Dermis microvascular lymphatic vessel endothelial cell (primary cell): Measurements from ENCODE around the gene KRTAP19-8. TPM values are rescaled to one million over a fixed set of nuclear protein-coding genes. Genes with fewer than 3 reads are reported as not detected.

Experiments used
- DNase-seq, 2 donors: peaks; one replicate each; pipeline versions ENCODE4 v3.0.0 to v3.0.0-alpha.2; 2010; ENCODE audit warnings: low read depth in 2 of 2
- total RNA-seq: library from RNA; depleted of rRNA; stranded (reverse); fragments of >200 nt; gene quantifications from 2 replicates; pipeline ENCODE4 v1.2.1, GENCODE V29; 2014

Gene KRTAP19-8
- not detected in 2 replicates for total RNA-seq

DNA sequence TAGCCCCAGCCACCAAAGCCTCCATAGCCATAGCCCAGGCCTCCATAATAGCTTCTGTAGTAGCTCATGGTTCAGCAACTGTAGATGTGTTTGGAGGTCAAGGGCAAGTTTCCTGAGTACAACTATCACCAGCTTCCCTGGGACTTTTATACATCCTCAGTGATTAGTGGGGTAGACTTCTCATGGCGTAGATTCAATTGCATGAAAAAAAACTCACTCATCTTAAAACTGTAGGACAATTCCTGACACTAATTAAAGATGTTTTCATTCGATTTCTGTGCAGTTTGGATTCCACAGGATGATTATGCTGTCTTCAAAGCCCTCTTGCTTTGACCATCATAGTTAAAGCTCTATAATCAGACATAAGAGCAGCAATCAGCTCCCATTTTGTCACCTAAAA, at the start of gene KRTAP19-8:
Gene KRTAP19-8 (minus strand): TSS at position 101 of the 400 bp plus-strand sequence. CDS start 33 bp downstream, at position 68.
- no peak for DNase-seq

GRCh38 chr21:31087639-31088473, 49.6 kb upstream of the KRTAP19-8 start:
- no peak for DNase-seq

GRCh38 chr21:31084689-31085088, 46.4 kb upstream of the KRTAP19-8 start:
- DNase-seq = no peak

DNA sequence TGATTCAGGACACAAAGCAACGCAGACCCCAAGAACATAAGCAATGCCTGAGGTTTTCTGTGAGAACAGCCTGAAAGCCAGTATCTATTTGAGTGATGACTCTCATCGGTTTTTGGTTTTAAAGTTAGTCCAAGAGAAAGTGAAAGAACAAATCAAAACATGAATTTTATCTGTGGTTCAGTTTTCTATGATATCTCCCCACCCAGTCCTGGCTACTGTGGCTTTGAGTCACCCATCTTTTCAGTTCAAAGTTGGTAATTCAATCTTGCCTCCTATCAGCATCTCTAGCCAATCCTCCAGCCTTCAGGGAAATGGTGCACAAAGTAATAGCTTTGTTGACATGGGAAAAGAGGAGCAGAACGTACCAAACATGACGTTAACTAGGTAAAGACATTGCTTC, 40.5 kb upstream of the KRTAP19-8 start:
- no peak for DNase-seq

- no peak for DNase-seq
Observed at GRCh38 chr21:31078216-31078615, 39.9 kb upstream of the KRTAP19-8 start.

DNA sequence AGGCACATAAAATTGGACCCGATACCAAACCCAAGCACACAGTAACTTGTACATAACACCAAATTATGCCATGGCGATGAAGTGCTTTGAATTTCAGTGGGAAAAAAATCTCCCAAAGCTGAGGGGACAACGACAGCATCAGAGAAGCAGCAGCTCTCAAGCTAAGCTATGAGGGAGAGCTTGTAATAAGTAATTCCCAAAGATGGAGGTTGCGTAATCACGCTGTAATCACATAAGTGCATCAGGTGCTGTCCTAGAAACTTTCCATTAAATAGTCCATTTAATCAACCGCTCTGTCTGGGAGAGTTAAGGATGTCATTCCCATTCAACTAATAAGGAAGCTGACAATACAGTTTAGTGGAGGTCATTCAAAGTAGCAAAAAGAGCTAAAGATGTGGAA, 37.6 kb upstream of the KRTAP19-8 start:
- no peak for DNase-seq

DNA sequence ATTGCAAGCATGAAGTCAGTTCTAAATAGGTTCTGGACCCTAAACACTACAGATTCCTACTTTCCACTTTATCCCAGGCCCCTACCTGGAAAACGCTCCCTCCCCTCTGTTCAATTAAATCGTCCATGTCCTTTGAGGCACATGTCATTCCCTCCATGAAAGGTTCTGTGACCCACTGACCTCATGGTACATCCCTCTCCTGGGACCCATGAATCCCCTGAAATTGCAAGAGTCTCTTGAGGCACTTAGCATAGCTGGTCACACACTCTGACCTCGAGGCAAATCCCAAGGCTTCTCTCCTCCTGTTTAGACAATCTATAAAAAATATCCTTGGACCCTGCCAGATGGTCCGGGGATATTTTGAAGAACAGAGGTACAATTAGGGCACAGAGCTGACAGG, 34.3 kb upstream of the KRTAP19-8 start:
- no peak for DNase-seq

- DNase-seq = no peak
Observed at GRCh38 chr21:31064803-31065202, 26.5 kb upstream of the KRTAP19-8 start.

- DNase-seq = no peak
Observed at GRCh38 chr21:31052489-31053142, 14.3 kb upstream of the KRTAP19-8 start.

DNA sequence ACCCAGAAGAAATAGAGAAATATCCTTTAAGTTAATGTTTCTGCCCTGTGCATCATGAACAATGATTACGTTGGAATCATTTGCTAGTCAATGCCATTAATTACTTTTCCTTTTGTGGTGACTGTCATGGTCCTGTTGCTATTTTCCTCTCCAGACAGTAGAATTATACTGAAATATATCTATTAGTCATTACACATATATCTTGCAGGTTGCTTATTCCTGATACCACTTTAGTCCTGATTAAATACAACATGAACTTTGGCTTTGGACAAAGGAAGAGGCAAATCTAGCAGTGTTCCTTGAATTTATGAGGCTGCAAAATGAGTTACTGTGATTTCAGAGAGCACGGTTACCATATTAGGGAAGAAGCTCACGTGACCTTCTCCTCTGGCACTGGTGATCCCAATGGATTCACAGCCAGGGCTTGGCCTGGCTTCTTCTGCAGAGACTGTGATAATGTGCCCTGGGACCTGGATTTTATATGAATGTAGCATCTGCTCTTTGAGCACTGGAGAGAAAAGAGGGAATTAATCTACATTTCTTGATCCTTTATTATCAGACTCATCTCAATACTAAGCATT, 12.4 kb upstream of the KRTAP19-8 start:
- no peak for DNase-seq

- no peak for DNase-seq
Observed at GRCh38 chr21:31045841-31046240, 7.6 kb upstream of the KRTAP19-8 start.

- DNase-seq = no peak
Observed at GRCh38 chr21:31043471-31043870, 5.2 kb upstream of the KRTAP19-8 start.

DNA sequence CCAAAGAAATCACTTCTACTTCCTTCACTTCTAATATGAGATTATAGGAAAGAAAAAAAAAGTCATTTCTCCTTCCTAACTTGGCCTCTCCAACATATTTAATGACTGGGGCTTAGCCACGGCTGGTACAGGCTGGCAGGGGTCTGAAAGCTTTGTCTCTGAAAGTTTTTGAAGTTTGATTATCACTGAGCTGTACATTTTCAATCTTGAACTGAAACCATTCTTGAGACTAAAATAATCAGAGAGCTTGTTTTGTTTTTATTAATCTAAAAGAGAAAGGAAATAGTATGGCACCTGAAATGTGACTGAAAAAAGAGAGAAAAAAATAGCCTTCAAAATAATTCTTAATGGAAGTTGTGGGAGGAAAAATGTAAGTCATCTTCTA, 3.8 kb upstream of the KRTAP19-8 start:
- no peak for DNase-seq

DNA sequence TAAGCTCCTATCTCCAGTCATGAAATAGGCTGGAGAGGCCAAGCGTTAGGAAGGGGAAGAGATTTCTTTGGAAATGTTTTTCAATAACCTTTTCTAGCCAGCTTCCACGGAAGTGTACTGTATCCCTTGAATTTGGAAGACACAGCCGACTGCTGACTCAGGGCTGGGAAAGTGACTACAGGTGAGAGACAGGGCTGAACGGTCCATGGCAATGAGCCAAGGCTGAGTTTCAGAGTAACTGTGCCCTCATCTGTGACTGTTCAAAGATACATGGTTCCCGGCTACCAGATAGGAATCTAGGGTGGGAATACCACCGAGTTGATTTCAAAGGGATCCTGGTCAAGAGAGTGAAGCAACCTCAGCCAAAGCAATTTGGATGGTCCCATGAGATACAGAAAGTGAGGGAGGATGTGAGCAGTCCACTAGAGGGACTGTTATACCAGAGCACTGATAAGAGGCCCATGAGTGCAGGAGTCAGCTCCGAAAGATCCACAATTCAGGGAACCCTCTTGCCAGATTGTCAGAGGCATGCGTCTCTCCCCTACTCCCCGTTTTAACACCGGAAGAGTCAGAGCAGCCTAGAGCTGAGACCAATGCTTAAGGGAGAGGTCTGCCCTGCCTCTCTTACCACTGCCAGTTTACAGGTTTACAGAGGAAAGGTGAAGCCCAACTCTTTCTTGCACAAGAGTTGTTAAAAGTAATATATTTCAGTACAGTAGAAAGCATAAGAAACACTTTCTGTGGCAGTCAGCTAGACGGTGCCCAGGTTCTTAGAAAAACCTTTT, 3.2 kb upstream of the KRTAP19-8 start:
- no peak for DNase-seq

DNA sequence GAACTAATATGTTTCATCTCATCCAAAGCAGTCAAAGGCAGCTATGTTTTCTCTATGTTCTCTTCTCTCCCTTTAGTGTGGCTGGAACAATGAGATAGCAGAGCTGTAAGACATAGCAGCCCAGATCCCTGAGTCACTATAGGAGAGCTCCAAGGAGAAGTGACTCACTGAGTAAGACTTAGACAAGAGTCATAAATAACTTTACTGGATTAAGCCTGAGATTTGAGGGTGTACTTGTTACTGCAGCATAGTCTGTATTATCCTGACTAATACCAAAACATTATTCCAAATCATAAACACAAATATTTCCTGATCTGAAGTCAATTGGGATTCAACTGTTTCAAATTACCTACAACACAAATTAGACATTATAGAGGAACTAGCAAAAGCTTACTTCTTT, 3.9 kb downstream of the KRTAP19-8 start:
- DNase-seq = no peak

- no peak for DNase-seq
Observed at GRCh38 chr21:31030367-31031106, 7.7 kb downstream of the KRTAP19-8 start.

- DNase-seq = no peak
Observed at GRCh38 chr21:31023680-31024079, 14.6 kb downstream of the KRTAP19-8 start.

DNA sequence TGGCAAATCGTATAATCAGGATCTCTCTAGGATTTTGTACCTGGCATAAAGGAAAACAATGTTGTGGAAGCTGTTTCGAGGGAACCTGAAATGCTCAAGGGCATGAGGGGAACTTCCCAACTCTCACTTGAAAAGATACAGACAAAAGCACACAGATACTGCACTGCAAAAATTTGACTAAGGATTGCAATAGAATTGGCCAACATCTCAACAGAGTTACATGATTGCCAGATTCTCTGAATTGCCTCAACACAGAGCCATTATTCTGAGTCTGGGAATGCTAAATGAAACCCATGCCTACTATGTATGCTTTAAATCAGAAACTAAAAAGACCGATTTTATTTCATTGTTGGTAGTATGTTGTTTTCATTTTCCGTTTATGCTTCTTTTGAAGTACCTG, 16.0 kb downstream of the KRTAP19-8 start:
- DNase-seq = no peak

GRCh38 chr21:31018232-31018631, 20.0 kb downstream of the KRTAP19-8 start:
- DNase-seq = no peak

GRCh38 chr21:31014891-31015290, 23.4 kb downstream of the KRTAP19-8 start:
- no peak for DNase-seq
